Gastrocnemius medialis (tissue), 4 donors: ENCODE data around the gene SPG11.

Source experiments
- POLR2A ChIP-seq, 2 donors: fragments of 450-650 bp; IDR thresholded peaks; one replicate each; pipeline ENCODE4 v1.6.1; 2017; ENCODE audit warnings: antibody characterized with exemption in 2 of 2, mild to moderate bottlenecking in 2 of 2, moderate library complexity in 2 of 2
- TF ChIP-seq, protein P1 (sequence below), 5 experiments: fragments of 450-650 bp in 3 of 5; fragments of 200-600 bp in 2 of 5; sonication (generic) in 2 of 5; IDR thresholded peaks in 4 of 5; conservative IDR thresholded peaks in 1 of 5; 1 replicate in 4 of 5; 2 replicates in 1 of 5; pipeline ENCODE4 v1.5.1; 2016 to 2019; ENCODE audit warnings: antibody characterized with exemption in 5 of 5, mild to moderate bottlenecking in 3 of 5, moderate library complexity in 3 of 5

DNA sequence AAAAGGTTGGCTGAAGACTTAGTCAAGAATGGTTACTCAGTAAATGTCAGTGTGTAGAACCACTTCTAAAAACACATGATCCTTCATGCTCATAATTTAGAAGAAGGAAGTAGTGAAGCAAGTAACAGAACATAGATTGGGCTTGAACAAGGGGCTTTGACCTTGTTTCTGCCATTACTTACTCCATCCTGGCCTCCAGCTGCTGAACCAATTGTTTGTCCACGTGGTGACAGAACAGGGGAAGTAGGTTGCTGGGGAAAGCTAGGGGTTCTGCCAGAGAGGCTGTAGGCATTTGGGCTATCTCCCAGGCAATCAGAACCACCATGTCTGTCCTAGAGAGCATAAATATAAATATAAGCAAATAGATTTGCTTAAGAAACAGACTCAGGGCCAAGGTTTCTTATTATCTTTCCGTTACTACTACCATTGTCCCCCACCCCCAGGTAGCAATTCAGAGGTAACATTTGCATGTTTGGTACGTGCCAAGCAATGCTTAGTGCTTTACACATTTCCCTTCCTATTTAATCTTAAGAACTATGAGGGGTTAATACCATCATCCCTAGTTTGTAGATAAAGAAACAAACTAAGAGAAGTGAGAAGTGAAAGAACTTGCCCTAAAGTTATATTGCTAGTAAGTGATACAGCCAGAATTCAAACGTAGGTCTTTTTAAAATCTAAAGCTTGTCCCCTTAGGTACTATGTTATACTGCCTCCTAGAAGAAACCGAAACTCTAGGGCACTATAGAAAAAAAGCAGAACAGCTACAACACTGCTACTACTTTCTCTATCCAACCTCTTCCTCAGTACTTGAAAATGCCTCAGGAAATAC lies 3.0 kb upstream of the SPG11 start:
- TF ChIP-seq, protein P1, sequence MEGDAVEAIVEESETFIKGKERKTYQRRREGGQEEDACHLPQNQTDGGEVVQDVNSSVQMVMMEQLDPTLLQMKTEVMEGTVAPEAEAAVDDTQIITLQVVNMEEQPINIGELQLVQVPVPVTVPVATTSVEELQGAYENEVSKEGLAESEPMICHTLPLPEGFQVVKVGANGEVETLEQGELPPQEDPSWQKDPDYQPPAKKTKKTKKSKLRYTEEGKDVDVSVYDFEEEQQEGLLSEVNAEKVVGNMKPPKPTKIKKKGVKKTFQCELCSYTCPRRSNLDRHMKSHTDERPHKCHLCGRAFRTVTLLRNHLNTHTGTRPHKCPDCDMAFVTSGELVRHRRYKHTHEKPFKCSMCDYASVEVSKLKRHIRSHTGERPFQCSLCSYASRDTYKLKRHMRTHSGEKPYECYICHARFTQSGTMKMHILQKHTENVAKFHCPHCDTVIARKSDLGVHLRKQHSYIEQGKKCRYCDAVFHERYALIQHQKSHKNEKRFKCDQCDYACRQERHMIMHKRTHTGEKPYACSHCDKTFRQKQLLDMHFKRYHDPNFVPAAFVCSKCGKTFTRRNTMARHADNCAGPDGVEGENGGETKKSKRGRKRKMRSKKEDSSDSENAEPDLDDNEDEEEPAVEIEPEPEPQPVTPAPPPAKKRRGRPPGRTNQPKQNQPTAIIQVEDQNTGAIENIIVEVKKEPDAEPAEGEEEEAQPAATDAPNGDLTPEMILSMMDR (IDR thresholded peaks at IDR 0.05 in 4 of 5, conservative IDR thresholded peaks at IDR 0.05 in 1 of 5) = no peak
- TF ChIP-seq POLR2A (IDR thresholded peaks at IDR 0.05) = no peak
